HL-60 (cell line): Measurements from ENCODE around the gene FKBP11.

ENCODE experiments used
- POLR2AphosphoS5 ChIP-seq: IDR thresholded peaks from 2 replicates; pipeline ENCODE4 v1.6.1; 2012; ENCODE audit warnings: low read depth
- TF ChIP-seq, protein P1 (sequence below): IDR thresholded peaks from one replicate; pipeline ENCODE4 v1.5.1; 2011; ENCODE audit warnings: low read length, control low read depth, inconsistent platforms; ENCODE audit not compliant: insufficient read depth
- TF ChIP-seq, protein P2 (sequence below): IDR thresholded peaks from 2 replicates; pipeline ENCODE4 v1.6.1; 2012; ENCODE audit warnings: low read depth; ENCODE audit not compliant: insufficient replicate concordance

GRCh38 chr12:48973531-48973930 is 48.2 kb upstream of the FKBP11 start:
- TF ChIP-seq POLR2AphosphoS5, result no peak
- TF ChIP-seq, protein P1, sequence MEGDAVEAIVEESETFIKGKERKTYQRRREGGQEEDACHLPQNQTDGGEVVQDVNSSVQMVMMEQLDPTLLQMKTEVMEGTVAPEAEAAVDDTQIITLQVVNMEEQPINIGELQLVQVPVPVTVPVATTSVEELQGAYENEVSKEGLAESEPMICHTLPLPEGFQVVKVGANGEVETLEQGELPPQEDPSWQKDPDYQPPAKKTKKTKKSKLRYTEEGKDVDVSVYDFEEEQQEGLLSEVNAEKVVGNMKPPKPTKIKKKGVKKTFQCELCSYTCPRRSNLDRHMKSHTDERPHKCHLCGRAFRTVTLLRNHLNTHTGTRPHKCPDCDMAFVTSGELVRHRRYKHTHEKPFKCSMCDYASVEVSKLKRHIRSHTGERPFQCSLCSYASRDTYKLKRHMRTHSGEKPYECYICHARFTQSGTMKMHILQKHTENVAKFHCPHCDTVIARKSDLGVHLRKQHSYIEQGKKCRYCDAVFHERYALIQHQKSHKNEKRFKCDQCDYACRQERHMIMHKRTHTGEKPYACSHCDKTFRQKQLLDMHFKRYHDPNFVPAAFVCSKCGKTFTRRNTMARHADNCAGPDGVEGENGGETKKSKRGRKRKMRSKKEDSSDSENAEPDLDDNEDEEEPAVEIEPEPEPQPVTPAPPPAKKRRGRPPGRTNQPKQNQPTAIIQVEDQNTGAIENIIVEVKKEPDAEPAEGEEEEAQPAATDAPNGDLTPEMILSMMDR, result no peak
- TF ChIP-seq, protein P2, sequence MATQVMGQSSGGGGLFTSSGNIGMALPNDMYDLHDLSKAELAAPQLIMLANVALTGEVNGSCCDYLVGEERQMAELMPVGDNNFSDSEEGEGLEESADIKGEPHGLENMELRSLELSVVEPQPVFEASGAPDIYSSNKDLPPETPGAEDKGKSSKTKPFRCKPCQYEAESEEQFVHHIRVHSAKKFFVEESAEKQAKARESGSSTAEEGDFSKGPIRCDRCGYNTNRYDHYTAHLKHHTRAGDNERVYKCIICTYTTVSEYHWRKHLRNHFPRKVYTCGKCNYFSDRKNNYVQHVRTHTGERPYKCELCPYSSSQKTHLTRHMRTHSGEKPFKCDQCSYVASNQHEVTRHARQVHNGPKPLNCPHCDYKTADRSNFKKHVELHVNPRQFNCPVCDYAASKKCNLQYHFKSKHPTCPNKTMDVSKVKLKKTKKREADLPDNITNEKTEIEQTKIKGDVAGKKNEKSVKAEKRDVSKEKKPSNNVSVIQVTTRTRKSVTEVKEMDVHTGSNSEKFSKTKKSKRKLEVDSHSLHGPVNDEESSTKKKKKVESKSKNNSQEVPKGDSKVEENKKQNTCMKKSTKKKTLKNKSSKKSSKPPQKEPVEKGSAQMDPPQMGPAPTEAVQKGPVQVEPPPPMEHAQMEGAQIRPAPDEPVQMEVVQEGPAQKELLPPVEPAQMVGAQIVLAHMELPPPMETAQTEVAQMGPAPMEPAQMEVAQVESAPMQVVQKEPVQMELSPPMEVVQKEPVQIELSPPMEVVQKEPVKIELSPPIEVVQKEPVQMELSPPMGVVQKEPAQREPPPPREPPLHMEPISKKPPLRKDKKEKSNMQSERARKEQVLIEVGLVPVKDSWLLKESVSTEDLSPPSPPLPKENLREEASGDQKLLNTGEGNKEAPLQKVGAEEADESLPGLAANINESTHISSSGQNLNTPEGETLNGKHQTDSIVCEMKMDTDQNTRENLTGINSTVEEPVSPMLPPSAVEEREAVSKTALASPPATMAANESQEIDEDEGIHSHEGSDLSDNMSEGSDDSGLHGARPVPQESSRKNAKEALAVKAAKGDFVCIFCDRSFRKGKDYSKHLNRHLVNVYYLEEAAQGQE, result no peak
